MCF 10A (cell line): ENCODE results near the gene UBL3. TPM values are rescaled to one million over a fixed set of nuclear protein-coding genes. Genes with fewer than 3 reads are reported as not detected.

Source experiments
- BruUV-seq: library from RNA; stranded (reverse); fragments of 400-500 nt; replicated peaks from 2 replicates; lab custom pipeline; 2021; lab: Mats Ljungman, UMichigan
- CTCF ChIA-PET: fragments of 300-600 bp; sonication (Branson Sonifier 250); formaldehyde crosslinking; extraction: SDS; loops from one replicate; lab custom pipeline; 2021; ENCODE audit warnings: antibody characterized with exemption, inconsistent platforms; lab: Yijun Ruan, JAX
- POLR2A ChIA-PET: fragments of 300-600, 350-650 bp; sonication (Branson Sonifier 250); formaldehyde crosslinking; extraction: SDS; loops from one replicate; lab custom pipeline; 2020; ENCODE audit warnings: antibody characterized with exemption, inconsistent platforms; lab: Yijun Ruan, JAX
- DNase-seq: peaks from one replicate; pipeline ENCODE4 v3.0.0-alpha.2; 2018; ENCODE audit not compliant: unreplicated experiment
- H3K27ac Mint-ChIP-seq: one replicate; pipeline ENCODE4 v1.8.0; 2022; ENCODE audit warnings: mild to moderate bottlenecking, low read depth, mixed read lengths; ENCODE audit not compliant: unreplicated experiment
- H3K27me3 Mint-ChIP-seq: one replicate; pipeline ENCODE4 v1.8.0; 2022; ENCODE audit warnings: mixed read lengths; ENCODE audit not compliant: insufficient read depth, unreplicated experiment
- H3K36me3 Mint-ChIP-seq: one replicate; pipeline ENCODE4 v1.8.0; 2022; ENCODE audit warnings: mild to moderate bottlenecking, moderate library complexity, mixed read lengths; ENCODE audit not compliant: insufficient read depth, unreplicated experiment
- H3K4me1 Mint-ChIP-seq: one replicate; pipeline ENCODE4 v1.8.0; 2022; ENCODE audit warnings: mixed read lengths; ENCODE audit not compliant: insufficient read depth, unreplicated experiment
- H3K4me3 Mint-ChIP-seq: one replicate; pipeline ENCODE4 v1.8.0; 2022; ENCODE audit warnings: mild to moderate bottlenecking, moderate library complexity, mixed read lengths; ENCODE audit not compliant: unreplicated experiment
- H3K9me3 Mint-ChIP-seq: one replicate; pipeline ENCODE4 v1.8.0; 2022; ENCODE audit warnings: mixed read lengths; ENCODE audit not compliant: unreplicated experiment
- CTCF ChIP-seq: fragments of 200-600 bp; IDR thresholded peaks from one replicate; pipeline ENCODE4 v1.8.0; 2022; ENCODE audit warnings: antibody characterized with exemption, mild to moderate bottlenecking; ENCODE audit not compliant: unreplicated experiment
- intact Hi-C: fragments of 100-400 bp; cut with micrococcal nuclease; formaldehyde crosslinking; loops from 2 replicates; pipeline ENCODE4 v1.14.1; 2022
- total RNA-seq: library from RNA; stranded (reverse); gene quantifications from 2 replicates; pipeline ENCODE4 v1.2.3, GENCODE V29; 2022

Gene UBL3
- total RNA-seq, 1 experiment from 2014 or later: 18.2 TPM

DNA sequence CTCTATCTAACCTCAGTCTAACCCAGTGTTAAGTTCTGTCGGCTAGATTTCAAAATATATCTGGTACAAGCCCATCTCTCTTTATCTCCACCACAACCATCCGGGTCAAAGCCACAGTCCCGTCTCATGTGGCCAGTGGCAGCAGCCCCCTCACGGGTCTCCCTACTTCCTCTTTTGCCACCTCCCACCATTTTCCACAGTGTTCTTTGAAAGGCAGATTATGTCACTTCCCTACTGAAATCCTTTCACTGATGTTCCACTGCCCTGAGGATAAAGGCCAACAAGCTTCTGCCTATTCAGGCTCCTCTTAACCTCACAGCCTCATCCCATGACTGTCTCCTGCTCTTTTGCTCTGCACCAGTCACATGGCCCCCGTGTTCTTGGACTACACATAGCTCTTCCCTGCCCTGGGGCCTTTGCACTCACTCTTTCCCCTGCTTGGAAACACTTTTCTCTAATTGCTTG is 117.2 kb downstream of the UBL3 start:
- Mint-ChIP-seq H3K27ac (no peak overlapping the region), H3K27me3 (peaks cover 57% of the 10 kb centered on the region)

GRCh38 chr13:29730253-29730652 is 120.2 kb downstream of the UBL3 start:
- Mint-ChIP-seq H3K4me3 (no peak overlapping the region), H3K36me3 (no peaks in the 10 kb centered on the region), H3K4me1 (peaks cover 4% of the 10 kb centered on the region), H3K27me3 (peaks cover 68% of the 10 kb centered on the region), H3K27ac (no peak overlapping the region), H3K9me3 (no peaks in the 10 kb centered on the region)
- DNase-seq: no peak
- no peak for TF ChIP-seq CTCF
- CTCF ChIA-PET: interaction anchor here (0.6 to 1.3 kb wide), 3 partner anchors 223 to 1321 kb away, joined by 3 read pairs; no protein-coding TSS in a partner anchor
- no TSS peak for BruUV-seq
- intact Hi-C loops: no loop called here
- POLR2A ChIA-PET: no interaction called here

More for the DNA sequence above, 117.2 kb downstream of the UBL3 start:
- Mint-ChIP-seq H3K4me1 (peaks cover 4% of the 10 kb centered on the region), H3K9me3 (no peaks in the 10 kb centered on the region), H3K36me3 (no peaks in the 10 kb centered on the region), H3K4me3 (no peak overlapping the region)
- DNase-seq: no peak
- TF ChIP-seq CTCF: no peak
- CTCF ChIA-PET: interaction anchor here (0.7 kb wide), 1 partner anchor 636 kb away, joined by 3 read pairs; no protein-coding TSS in a partner anchor
- POLR2A ChIA-PET: interaction anchor here (0.5 to 0.7 kb wide), 2 partner anchors 39 to 334 kb away, joined by 3 read pairs; no protein-coding TSS in a partner anchor
- no TSS peak for BruUV-seq
- intact Hi-C loops: no loop called here

- no peak for TF ChIP-seq CTCF
- no peak overlapping the region for H3K4me3 Mint-ChIP-seq
- no peak overlapping the region for H3K27ac Mint-ChIP-seq
- H3K27me3 Mint-ChIP-seq: peaks cover 29% of the 10 kb centered on the region
- BruUV-seq: no TSS peak
- H3K36me3 Mint-ChIP-seq: no peaks in the 10 kb centered on the region
- H3K9me3 Mint-ChIP-seq: no peaks in the 10 kb centered on the region
- no peak for DNase-seq
- intact Hi-C loops: no loop called here
- H3K4me1 Mint-ChIP-seq: no peaks in the 10 kb centered on the region
- ChIA-PET POLR2A (no interaction called here), CTCF (interaction anchor here (1.2 kb wide), 1 partner anchor 393 kb away, joined by 3 read pairs; no protein-coding TSS in a partner anchor)
These were observed 128.0 kb downstream of the UBL3 start for GRCh38 chr13:29722415-29722814.

GRCh38 chr13:29721766-29722165 is 128.7 kb downstream of the UBL3 start:
- ChIA-PET CTCF (no interaction called here), POLR2A (no interaction called here)

More at GRCh38 chr13:29721766-29722165, 128.7 kb downstream of the UBL3 start:
- DNase-seq: no peak
- intact Hi-C loops: no loop called here
- no peak overlapping the region for H3K27ac Mint-ChIP-seq
- peaks cover 25% of the 10 kb centered on the region for H3K27me3 Mint-ChIP-seq
- no peaks in the 10 kb centered on the region for H3K4me1 Mint-ChIP-seq
- H3K9me3 Mint-ChIP-seq: no peaks in the 10 kb centered on the region
- no peaks in the 10 kb centered on the region for H3K36me3 Mint-ChIP-seq
- BruUV-seq: no TSS peak
- no peak overlapping the region for H3K4me3 Mint-ChIP-seq
- TF ChIP-seq CTCF: no peak
